DMS53 (cell line): Measurements from ENCODE around the gene HLCS.

Experiments
- DNase-seq: peaks from one replicate; lab custom pipeline; 2025; lab: John Stamatoyannopoulos, UW

HLCS gene

GRCh38 chr21:36701756-36702621 lies 264.5 kb downstream of the HLCS start:
- DNase-seq: no peak

DNA sequence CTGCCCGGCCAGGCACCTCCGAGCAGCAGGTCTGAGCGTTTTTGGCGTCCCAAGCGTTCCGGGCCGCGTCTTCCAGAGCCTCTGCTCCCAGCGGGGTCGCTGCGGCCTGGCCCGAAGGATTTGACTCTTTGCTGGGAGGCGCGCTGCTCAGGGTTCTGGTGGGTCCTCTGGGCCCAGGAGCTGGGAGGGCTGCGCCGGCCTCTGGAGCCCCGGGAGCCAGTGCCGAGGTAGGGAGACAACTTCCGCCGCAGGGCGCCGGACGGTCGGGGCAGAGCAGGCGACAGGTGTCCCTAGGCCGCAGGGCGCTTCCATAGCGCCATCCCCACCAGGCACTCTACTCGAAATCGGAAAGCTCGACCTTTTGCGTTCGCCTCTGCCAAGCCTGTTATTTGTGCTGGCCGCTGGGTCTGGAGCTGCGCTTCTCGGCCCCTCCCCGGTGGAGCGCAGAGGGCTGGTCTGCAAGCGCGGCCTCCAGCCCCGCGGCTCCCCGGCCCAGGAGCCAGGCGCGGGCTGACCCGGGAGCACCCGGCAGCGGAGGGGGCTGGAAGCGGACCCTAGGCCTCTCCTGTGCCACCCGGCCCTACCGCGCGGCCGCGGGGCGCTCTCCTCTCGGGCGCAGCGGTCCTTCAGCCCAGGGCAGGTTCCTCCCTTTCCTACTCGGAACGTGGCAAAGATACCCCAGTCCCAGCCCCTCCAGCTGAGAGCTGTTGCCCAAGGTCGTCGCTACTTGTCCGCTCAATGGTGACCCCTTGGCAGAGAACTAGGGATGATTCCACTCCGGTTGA lies 265.3 kb downstream of the HLCS start:
- peak; percentile 38 for DNase-seq
